ENCODE measurements around the gene MLXIP.

The MLXIP gene

GRCh38 chr12:122184517-122184916 lies 106.0 kb downstream of the MLXIP start:
- Histone ChIP-seq H3K14ac (ENCODE audit: low read length) (no peak overlapping the region), H4K8ac (ENCODE audit: low read depth, low read length) (no peak overlapping the region), H2AFZ (ENCODE audit: low read length) (no peak overlapping the region), H2BK12ac (ENCODE audit: low read length) (no peak overlapping the region), H2AK5ac (ENCODE audit: low read depth, low read length) (no peak overlapping the region), H3K18ac (ENCODE audit: low read length) (no peak overlapping the region), H4K91ac (ENCODE audit: low read depth, low read length, poor library complexity) (no peak overlapping the region), H3K4me3 (ENCODE audit: low read length in 2 of 2) (no peak overlapping the region), H3K27ac (replicated peaks; ENCODE audit: low read length) (no peak overlapping the region), H2BK120ac (ENCODE audit: low read depth, low read length) (no peak overlapping the region), H3K23ac (ENCODE audit: low read depth, low read length, poor library complexity) (no peak overlapping the region), H3K4me1 (ENCODE audit: control insufficient read depth in 2 of 2, insufficient read depth in 1 of 2, low read depth in 1 of 2, low read length in 2 of 2) (peaks cover 2 to 7% of the 10 kb centered on the region in 2 donors), H2BK5ac (ENCODE audit: low read length) (no peak overlapping the region), H3K27me3 (ENCODE audit: control insufficient read depth in 3 of 3, insufficient read depth in 3 of 3, low read depth in 1 of 3, low read length in 3 of 3) (peaks cover 0 to 31% (median 10%) of the 10 kb centered on the region in 3 experiments), H3K4ac (ENCODE audit: low read length) (no peak overlapping the region), H3K36me3 (replicated peaks in 1 of 2; ENCODE audit: control insufficient read depth in 2 of 2, insufficient read depth in 2 of 2, low read length in 2 of 2) (no peaks in the 10 kb centered on the region), H3K9ac (ENCODE audit: low read depth, low read length, poor library complexity) (no peak overlapping the region), H2BK15ac (ENCODE audit: low read length) (no peak overlapping the region), H3K79me1 (ENCODE audit: low read depth, low read length) (no peaks in the 10 kb centered on the region), H3K9me3 (replicated peaks in 1 of 2; ENCODE audit: control insufficient read depth in 2 of 2, insufficient read depth in 1 of 2, low read depth in 1 of 2, low read length in 2 of 2) (no peaks in the 10 kb centered on the region), H3K4me2 (ENCODE audit: insufficient read depth, low read length, poor library complexity, severe bottlenecking) (no peak overlapping the region)
- DNase-seq (ENCODE audit: low spot score), result no peak
- no CpG with 5 or more reads among the region's 18 CpGs for WGBS, 2 donors (ENCODE audit: extremely low coverage in 2 of 2, insufficient read length in 2 of 2, insufficient replicate concordance in 1 of 2)

GRCh38 chr12:122185079-122185478 lies 106.5 kb downstream of the MLXIP start:
- no peak overlapping the region for H3K4me2 ChIP-seq (ENCODE audit: insufficient read depth, low read length, poor library complexity, severe bottlenecking)
- H3K4me1 ChIP-seq (ENCODE audit: control insufficient read depth in 2 of 2, insufficient read depth in 1 of 2, low read depth in 1 of 2, low read length in 2 of 2), result peaks cover 2 to 7% of the 10 kb centered on the region in 2 donors
- DNase-seq (ENCODE audit: low spot score), result no peak
- H4K91ac ChIP-seq (ENCODE audit: low read depth, low read length, poor library complexity), result no peak overlapping the region
- H3K36me3 ChIP-seq (replicated peaks in 1 of 2; ENCODE audit: control insufficient read depth in 2 of 2, insufficient read depth in 2 of 2, low read length in 2 of 2), result no peaks in the 10 kb centered on the region
- H3K27ac ChIP-seq (replicated peaks; ENCODE audit: low read length), result no peak overlapping the region
- H3K23ac ChIP-seq (ENCODE audit: low read depth, low read length, poor library complexity), result no peak overlapping the region
- no peak overlapping the region for H2BK5ac ChIP-seq (ENCODE audit: low read length)
- H4K8ac ChIP-seq (ENCODE audit: low read depth, low read length), result no peak overlapping the region
- H3K4me3 ChIP-seq (ENCODE audit: low read length in 2 of 2), result no peak overlapping the region
- no peak overlapping the region for H2AFZ ChIP-seq (ENCODE audit: low read length)
- H3K79me1 ChIP-seq (ENCODE audit: low read depth, low read length), result no peaks in the 10 kb centered on the region
- H2AK5ac ChIP-seq (ENCODE audit: low read depth, low read length), result no peak overlapping the region
- peaks cover 0 to 31% (median 10%) of the 10 kb centered on the region in 3 experiments for H3K27me3 ChIP-seq (ENCODE audit: control insufficient read depth in 3 of 3, insufficient read depth in 3 of 3, low read depth in 1 of 3, low read length in 3 of 3)
- H2BK120ac ChIP-seq (ENCODE audit: low read depth, low read length), result no peak overlapping the region
- no peaks in the 10 kb centered on the region for H3K9me3 ChIP-seq (replicated peaks in 1 of 2; ENCODE audit: control insufficient read depth in 2 of 2, insufficient read depth in 1 of 2, low read depth in 1 of 2, low read length in 2 of 2)
- no peak overlapping the region for H2BK12ac ChIP-seq (ENCODE audit: low read length)
- no peak overlapping the region for H3K14ac ChIP-seq (ENCODE audit: low read length)
- no peak overlapping the region for H3K9ac ChIP-seq (ENCODE audit: low read depth, low read length, poor library complexity)
- no CpG with 5 or more reads among the region's 7 CpGs for WGBS, 2 donors (ENCODE audit: extremely low coverage in 2 of 2, insufficient read length in 2 of 2, insufficient replicate concordance in 1 of 2)
- no peak overlapping the region for H3K18ac ChIP-seq (ENCODE audit: low read length)
- H3K4ac ChIP-seq (ENCODE audit: low read length), result no peak overlapping the region
- no peak overlapping the region for H2BK15ac ChIP-seq (ENCODE audit: low read length)

- no peak for DNase-seq (ENCODE audit: low spot score)
- H3K23ac ChIP-seq (ENCODE audit: low read depth, low read length, poor library complexity), result no peak overlapping the region
- H3K79me1 ChIP-seq (ENCODE audit: low read depth, low read length), result no peaks in the 10 kb centered on the region
- no CpG with 5 or more reads among the region's 10 CpGs for WGBS, 2 donors (ENCODE audit: extremely low coverage in 2 of 2, insufficient read length in 2 of 2, insufficient replicate concordance in 1 of 2)
- no peak overlapping the region for H2AFZ ChIP-seq (ENCODE audit: low read length)
- H4K91ac ChIP-seq (ENCODE audit: low read depth, low read length, poor library complexity), result no peak overlapping the region
- H3K9me3 ChIP-seq (replicated peaks in 1 of 2; ENCODE audit: control insufficient read depth in 2 of 2, insufficient read depth in 1 of 2, low read depth in 1 of 2, low read length in 2 of 2), result no peaks in the 10 kb centered on the region
- no peak overlapping the region for H2BK12ac ChIP-seq (ENCODE audit: low read length)
- no peak overlapping the region for H3K4me2 ChIP-seq (ENCODE audit: insufficient read depth, low read length, poor library complexity, severe bottlenecking)
- H4K8ac ChIP-seq (ENCODE audit: low read depth, low read length), result no peak overlapping the region
- no peak overlapping the region for H3K9ac ChIP-seq (ENCODE audit: low read depth, low read length, poor library complexity)
- no peak overlapping the region for H3K4me3 ChIP-seq (ENCODE audit: low read length in 2 of 2)
- H3K4me1 ChIP-seq (ENCODE audit: control insufficient read depth in 2 of 2, insufficient read depth in 1 of 2, low read depth in 1 of 2, low read length in 2 of 2), result peaks cover 2 to 7% of the 10 kb centered on the region in 2 donors
- H3K14ac ChIP-seq (ENCODE audit: low read length), result no peak overlapping the region
- H2BK15ac ChIP-seq (ENCODE audit: low read length), result no peak overlapping the region
- no peak overlapping the region for H3K27ac ChIP-seq (replicated peaks; ENCODE audit: low read length)
- H2BK5ac ChIP-seq (ENCODE audit: low read length), result no peak overlapping the region
- H2AK5ac ChIP-seq (ENCODE audit: low read depth, low read length), result no peak overlapping the region
- no peaks in the 10 kb centered on the region for H3K36me3 ChIP-seq (replicated peaks in 1 of 2; ENCODE audit: control insufficient read depth in 2 of 2, insufficient read depth in 2 of 2, low read length in 2 of 2)
- peaks cover 0 to 31% (median 10%) of the 10 kb centered on the region in 3 experiments for H3K27me3 ChIP-seq (ENCODE audit: control insufficient read depth in 3 of 3, insufficient read depth in 3 of 3, low read depth in 1 of 3, low read length in 3 of 3)
- H2BK120ac ChIP-seq (ENCODE audit: low read depth, low read length), result no peak overlapping the region
- H3K18ac ChIP-seq (ENCODE audit: low read length), result peak overlapping the region; percentile 17
- no peak overlapping the region for H3K4ac ChIP-seq (ENCODE audit: low read length)
Observed at GRCh38 chr12:122185494-122186082, 107.0 kb downstream of the MLXIP start.

GRCh38 chr12:122187466-122187865 lies 108.9 kb downstream of the MLXIP start:
- Histone ChIP-seq H3K9ac (ENCODE audit: low read depth, low read length, poor library complexity) (no peak overlapping the region), H2AK5ac (ENCODE audit: low read depth, low read length) (no peak overlapping the region), H3K18ac (ENCODE audit: low read length) (no peak overlapping the region), H4K8ac (ENCODE audit: low read depth, low read length) (no peak overlapping the region), H3K4me2 (ENCODE audit: insufficient read depth, low read length, poor library complexity, severe bottlenecking) (no peak overlapping the region), H3K27ac (replicated peaks; ENCODE audit: low read length) (no peak overlapping the region), H3K4me1 (ENCODE audit: control insufficient read depth in 2 of 2, insufficient read depth in 1 of 2, low read depth in 1 of 2, low read length in 2 of 2) (peaks cover 2 to 7% of the 10 kb centered on the region in 2 donors), H2BK15ac (ENCODE audit: low read length) (no peak overlapping the region), H2BK5ac (ENCODE audit: low read length) (no peak overlapping the region), H2BK120ac (ENCODE audit: low read depth, low read length) (no peak overlapping the region), H4K91ac (ENCODE audit: low read depth, low read length, poor library complexity) (no peak overlapping the region), H3K27me3 (ENCODE audit: control insufficient read depth in 3 of 3, insufficient read depth in 3 of 3, low read depth in 1 of 3, low read length in 3 of 3) (peaks cover 0 to 31% (median 10%) of the 10 kb centered on the region in 3 experiments), H2AFZ (ENCODE audit: low read length) (no peak overlapping the region), H3K4me3 (ENCODE audit: low read length in 2 of 2) (no peak overlapping the region), H2BK12ac (ENCODE audit: low read length) (no peak overlapping the region), H3K23ac (ENCODE audit: low read depth, low read length, poor library complexity) (no peak overlapping the region), H3K4ac (ENCODE audit: low read length) (no peak overlapping the region), H3K14ac (ENCODE audit: low read length) (no peak overlapping the region), H3K36me3 (replicated peaks in 1 of 2; ENCODE audit: control insufficient read depth in 2 of 2, insufficient read depth in 2 of 2, low read length in 2 of 2) (no peaks in the 10 kb centered on the region), H3K9me3 (replicated peaks in 1 of 2; ENCODE audit: control insufficient read depth in 2 of 2, insufficient read depth in 1 of 2, low read depth in 1 of 2, low read length in 2 of 2) (no peaks in the 10 kb centered on the region), H3K79me1 (ENCODE audit: low read depth, low read length) (no peaks in the 10 kb centered on the region)
- no CpG with 5 or more reads among the region's 12 CpGs for WGBS, 2 donors (ENCODE audit: extremely low coverage in 2 of 2, insufficient read length in 2 of 2, insufficient replicate concordance in 1 of 2)
- DNase-seq (ENCODE audit: low spot score), result no peak
